ENCODE results near the gene SFXN5. TPM values are rescaled to one million over a fixed set of nuclear protein-coding genes. Genes with fewer than 3 reads are reported as not detected.

The SFXN5 gene
- total RNA-seq, 2 experiments from 2014 or later, result 12.4 to 20.0 TPM

DNA sequence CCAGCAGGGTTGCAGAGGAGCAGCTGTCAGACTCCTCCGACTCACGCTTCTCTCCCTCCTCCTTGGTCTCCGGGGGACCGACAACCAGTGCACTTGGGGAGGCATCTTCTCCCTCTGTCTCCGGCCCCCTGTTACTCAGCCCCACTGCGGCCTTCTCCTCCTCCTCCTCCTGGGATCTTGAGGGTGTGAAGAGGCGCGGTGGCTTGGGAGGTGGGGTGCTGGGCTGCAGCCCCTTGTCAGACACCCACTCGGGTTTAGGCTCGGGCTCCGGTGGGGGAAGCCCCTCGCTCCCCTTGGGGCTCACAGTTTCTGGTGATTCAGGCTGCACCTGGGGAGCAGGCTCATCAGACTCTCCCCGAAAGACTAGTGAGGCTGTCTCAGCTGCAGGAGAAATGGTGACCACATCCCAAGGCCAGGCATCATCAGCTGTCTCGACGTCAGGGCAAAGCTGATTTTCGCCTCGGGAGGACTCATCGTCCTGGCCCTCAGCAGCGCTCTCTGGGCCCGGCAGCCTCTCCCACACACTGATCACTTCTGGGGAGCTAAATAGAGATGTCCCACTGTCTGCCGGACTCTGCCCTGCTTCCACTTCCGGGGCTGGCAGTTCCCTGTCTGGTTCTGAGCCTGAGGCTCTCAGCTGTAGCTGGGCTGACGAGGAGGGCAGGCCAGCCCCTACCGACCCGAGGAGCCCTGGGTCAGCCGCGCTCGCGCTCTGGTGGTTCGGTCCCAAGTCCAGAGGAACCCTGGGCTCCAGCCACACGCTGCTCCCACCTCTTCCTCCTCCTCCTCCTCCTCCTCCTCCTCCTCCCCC, 9.0 kb upstream of the SFXN5 start:
- Mint-ChIP-seq H3K27me3 (no peaks in the 10 kb centered on the region), H3K4me3 (no peak overlapping the region), H3K36me3 (no peaks in the 10 kb centered on the region), H3K9me3 (ENCODE audit: low read depth) (no peaks in the 10 kb centered on the region), H3K4me1 (no peaks in the 10 kb centered on the region), H3K27ac (no peak overlapping the region)
- CTCF ChIA-PET, result interaction anchor here (0.6 to 1.9 kb wide), 2 partner anchors 18 to 97 kb away, joined by 3 to 6 read pairs; no protein-coding TSS in a partner anchor
- no peak for DNase-seq
- no peak for ATAC-seq

DNA sequence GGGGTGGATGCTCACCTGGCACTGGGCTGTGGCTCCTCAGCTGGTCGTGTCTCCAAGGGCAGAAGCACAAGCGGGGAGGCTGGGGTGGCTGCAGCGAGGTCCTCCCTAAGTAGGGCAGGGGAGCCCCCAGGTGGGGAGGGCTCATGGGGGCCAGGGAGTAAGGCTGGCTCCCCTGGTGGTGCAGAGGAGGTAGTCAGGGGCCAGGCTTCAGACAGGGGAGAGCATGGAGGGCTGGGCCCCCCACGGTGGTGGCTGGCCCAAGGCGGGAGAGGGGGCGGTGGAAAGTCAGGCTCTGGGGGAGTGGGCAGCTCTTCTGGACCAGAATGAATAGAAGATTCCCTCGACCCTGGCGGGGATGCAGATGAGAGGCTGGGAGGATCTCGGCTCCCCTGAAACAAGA, 8.1 kb upstream of the SFXN5 start:
- CTCF ChIA-PET, result interaction anchor here (1.9 kb wide), 1 partner anchor 98 kb away, joined by 6 read pairs; no protein-coding TSS in a partner anchor
- no peaks in the 10 kb centered on the region for H3K27me3 Mint-ChIP-seq

DNA sequence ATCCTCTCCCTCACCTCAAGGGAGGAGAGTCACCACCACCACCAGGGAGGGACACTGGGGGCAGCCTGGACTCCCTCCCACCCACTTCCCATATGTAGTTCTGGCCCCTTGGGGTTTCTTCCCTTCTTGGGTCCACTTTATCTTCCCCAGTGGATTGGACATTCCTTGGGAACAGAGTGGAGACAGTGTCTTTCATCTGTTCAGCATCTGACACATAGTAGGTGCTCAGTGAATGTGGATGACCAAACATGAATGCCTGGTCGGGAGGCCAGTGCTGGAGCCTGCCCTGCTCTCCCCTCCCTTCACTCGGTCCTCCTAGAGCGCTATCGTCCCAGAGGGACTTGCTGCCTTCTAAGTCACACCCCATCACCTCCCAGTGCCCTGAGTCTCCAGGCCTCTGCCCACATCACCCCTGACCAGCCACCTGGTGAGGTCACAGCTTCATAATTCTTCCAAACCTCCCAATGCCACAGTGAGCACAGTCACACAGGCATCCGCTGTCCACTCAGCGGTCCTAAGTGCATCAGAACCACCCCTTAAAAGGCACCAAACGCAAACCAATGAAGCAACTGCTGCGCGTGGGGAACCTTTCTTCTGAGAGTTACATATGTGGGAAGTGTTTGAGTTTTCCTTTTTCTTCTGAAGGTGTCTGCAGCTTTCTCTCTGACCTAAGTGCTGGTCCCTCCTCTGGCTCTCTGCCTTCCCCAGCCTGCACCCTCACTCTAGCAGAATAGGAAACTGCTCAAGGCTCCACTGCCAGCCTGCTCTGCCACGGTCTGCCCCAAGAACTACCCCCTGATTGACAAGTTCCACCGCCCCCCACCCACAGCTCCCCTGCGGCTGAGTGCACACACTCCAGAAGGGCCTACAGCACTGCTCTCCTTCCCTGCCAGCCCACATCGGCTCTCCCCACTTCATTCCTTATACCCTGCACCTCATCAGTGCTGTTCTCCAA, 7.2 kb upstream of the SFXN5 start:
- H3K36me3 Mint-ChIP-seq, result no peaks in the 10 kb centered on the region
- CTCF ChIA-PET, result interaction anchor here (1.9 kb wide), 1 partner anchor 99 kb away, joined by 6 read pairs; no protein-coding TSS in a partner anchor
- H3K9me3 Mint-ChIP-seq (ENCODE audit: low read depth), result no peaks in the 10 kb centered on the region
- no peaks in the 10 kb centered on the region for H3K4me1 Mint-ChIP-seq
- no peak for DNase-seq
- no peak for ATAC-seq
- no peak overlapping the region for H3K4me3 Mint-ChIP-seq
- no peaks in the 10 kb centered on the region for H3K27me3 Mint-ChIP-seq
- no peak overlapping the region for H3K27ac Mint-ChIP-seq

More for the DNA sequence above, 8.1 kb upstream of the SFXN5 start:
- Mint-ChIP-seq H3K27ac (no peak overlapping the region), H3K36me3 (no peaks in the 10 kb centered on the region), H3K4me3 (no peak overlapping the region), H3K4me1 (no peaks in the 10 kb centered on the region), H3K9me3 (ENCODE audit: low read depth) (no peaks in the 10 kb centered on the region)
- DNase-seq (no peak), ATAC-seq (no peak)

DNA sequence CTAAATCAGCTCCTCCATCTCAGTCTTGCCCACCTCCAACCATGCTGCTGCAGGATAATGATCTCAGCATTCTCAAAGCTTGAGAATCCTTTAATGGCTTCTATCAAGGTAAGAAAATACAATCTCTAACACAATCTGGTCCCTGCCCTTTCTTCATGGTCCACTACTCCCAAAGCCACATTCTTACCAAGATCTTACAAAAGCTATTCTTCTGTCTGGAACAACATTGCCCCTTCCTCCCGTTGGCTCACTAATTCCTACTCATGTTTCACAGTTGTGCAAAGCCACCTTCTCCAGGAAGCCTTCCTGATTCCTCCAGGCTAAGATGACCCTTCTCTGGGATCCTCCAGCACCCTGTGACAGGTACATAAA, 5.9 kb upstream of the SFXN5 start:
- CTCF ChIA-PET, result interaction anchor here (1.2 to 1.4 kb wide), 2 partner anchors 8 to 135 kb away, joined by 3 read pairs; no protein-coding TSS in a partner anchor
- Mint-ChIP-seq H3K27ac (no peak overlapping the region), H3K4me3 (no peak overlapping the region), H3K9me3 (ENCODE audit: low read depth) (no peaks in the 10 kb centered on the region), H3K27me3 (no peaks in the 10 kb centered on the region), H3K4me1 (no peaks in the 10 kb centered on the region), H3K36me3 (no peaks in the 10 kb centered on the region)
- ATAC-seq (no peak), DNase-seq (no peak)

DNA sequence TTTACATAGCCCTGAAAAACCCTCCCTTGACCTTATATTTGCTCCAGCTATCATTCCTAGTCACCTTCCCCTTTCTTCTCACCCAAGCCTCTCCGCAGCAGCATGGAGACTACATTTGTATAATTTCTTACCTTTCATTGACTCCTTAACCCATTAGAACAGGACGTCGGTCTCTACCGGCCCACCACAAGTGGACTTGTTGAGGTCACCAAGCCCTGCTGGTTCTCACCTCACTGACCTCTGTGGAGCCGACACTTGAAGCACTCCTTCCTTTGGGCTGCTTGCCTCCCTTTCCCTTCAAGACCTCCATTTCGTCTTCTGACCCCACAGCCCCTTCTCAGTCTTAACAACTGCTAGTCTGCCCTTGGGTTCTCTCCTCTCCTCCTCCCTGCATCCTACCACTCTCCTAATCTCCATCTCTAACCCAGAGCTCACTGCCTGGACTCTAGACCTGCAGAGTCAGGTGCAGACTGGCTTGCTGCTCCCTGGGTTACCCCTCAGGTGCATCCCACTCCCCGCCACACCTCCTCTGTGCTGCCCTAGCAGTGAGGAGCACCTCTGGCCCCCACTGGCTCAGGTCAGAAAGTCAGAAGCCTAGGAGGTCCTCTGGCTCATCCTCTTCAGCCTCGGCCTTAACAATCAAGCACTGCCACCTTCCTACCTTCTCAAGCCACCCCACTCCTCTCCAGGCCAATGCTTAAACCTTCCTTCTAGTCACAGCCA, 5.3 kb upstream of the SFXN5 start:
- Mint-ChIP-seq H3K27me3 (no peaks in the 10 kb centered on the region), H3K4me3 (no peak overlapping the region), H3K9me3 (ENCODE audit: low read depth) (no peaks in the 10 kb centered on the region), H3K4me1 (peaks cover 4% of the 10 kb centered on the region), H3K27ac (no peak overlapping the region), H3K36me3 (no peaks in the 10 kb centered on the region)
- ATAC-seq (no peak), DNase-seq (no peak)
- CTCF ChIA-PET, result interaction anchor here (0.9 to 1.4 kb wide), 3 partner anchors 8 to 136 kb away, joined by 3 read pairs; no protein-coding TSS in a partner anchor

DNA sequence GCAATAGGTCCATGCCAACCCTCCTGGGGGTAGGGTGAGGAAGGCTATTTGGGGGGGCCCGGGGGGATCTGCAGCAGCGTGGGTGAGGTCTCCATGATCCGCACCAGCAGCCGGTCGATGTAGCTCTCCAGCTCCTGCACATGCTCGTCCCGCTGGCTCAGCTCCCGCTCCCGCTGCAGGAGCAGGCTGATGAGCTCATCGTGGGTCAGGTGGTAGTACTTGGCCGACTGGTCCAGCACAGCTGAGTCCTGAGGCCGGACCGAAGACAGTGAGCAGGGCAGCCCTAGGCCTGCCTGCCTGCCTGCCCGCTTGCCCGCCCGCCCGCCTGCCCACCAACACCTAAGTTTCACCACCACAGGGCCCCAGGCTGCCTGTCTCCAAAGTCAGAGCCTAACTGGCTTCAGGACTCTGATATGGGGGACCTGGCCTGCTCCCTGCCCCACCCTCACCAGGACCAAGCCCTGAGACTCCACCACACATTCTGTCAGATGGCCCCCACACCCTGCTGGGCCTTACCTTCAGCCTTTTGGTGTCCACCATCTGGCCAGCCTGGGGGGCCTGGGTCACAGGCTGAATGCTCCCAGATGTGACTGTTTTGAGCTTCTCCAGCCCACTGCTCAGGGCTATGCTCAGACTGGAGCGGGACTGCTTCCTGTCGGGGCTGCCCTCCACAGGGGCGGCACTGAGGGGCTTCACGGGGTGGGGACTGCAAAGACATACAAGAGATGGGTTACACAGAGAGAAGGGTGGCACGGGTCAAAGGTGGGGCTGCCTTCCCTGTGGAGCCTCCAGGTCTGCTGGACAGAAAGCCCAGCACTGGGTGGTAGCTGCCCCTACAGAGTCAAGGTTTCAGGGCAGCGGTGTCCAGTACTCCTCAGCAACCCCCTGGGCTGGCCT, 4.2 kb upstream of the SFXN5 start:
- H3K36me3 Mint-ChIP-seq, result no peaks in the 10 kb centered on the region
- peaks cover 4% of the 10 kb centered on the region for H3K4me1 Mint-ChIP-seq
- no peak overlapping the region for H3K4me3 Mint-ChIP-seq
- DNase-seq (no peak), ATAC-seq (no peak)
- H3K27ac Mint-ChIP-seq, result no peak overlapping the region
- H3K27me3 Mint-ChIP-seq, result no peaks in the 10 kb centered on the region
- CTCF ChIA-PET, result interaction anchor here (0.6 to 1.3 kb wide), 5 partner anchors 9 to 216 kb away, joined by 3 to 7 read pairs (median 3); no protein-coding TSS in a partner anchor
- H3K9me3 Mint-ChIP-seq (ENCODE audit: low read depth), result no peaks in the 10 kb centered on the region

DNA sequence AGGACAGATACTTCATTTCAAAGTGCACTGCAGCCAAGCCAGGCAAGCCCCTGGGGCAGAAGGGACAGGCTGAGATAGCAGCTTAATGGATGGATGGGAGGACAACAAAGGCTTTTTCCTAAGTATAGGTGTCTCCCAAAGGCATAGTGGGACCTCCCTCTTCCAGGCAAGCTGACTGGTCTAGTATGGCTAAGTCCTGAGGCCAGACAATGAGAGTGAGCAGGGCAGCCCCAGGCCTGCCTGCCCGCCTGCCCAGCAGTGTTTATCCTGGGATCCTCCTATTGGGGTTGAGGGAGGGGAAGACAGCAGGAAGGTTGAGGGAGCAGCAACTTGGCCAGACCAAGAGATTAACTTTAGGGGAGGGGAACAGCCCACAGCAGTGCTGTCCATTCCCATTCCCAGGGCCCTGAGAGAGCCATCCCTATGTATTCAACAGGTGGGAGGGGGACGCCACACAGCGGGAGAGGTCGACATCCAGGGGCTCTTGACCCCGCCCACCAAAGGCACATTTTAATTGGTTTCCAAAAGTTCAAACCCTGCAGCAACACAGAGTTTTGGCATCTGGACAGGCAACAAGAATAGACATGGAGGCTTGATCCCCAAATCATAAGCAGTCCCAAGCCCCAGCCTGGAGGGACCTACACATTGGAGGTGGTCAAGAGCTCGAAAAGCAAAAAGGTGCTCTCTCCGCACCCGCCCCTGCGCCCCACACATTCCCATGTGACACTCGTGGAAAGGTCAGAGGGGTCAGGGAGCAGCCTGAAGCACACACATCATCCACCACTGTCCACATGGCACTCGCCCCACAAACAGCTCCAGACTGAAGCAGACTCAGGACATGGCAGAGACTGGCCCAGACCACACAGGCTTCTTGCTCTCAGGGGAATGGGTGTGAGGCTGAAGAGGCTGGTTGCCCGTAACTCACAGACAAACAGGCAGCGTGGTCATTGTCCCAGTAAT, 2.9 kb upstream of the SFXN5 start:
- Mint-ChIP-seq H3K36me3 (no peaks in the 10 kb centered on the region), H3K27me3 (no peaks in the 10 kb centered on the region), H3K4me3 (no peak overlapping the region), H3K27ac (no peak overlapping the region), H3K9me3 (ENCODE audit: low read depth) (no peaks in the 10 kb centered on the region), H3K4me1 (peaks cover 14% of the 10 kb centered on the region)
- DNase-seq, result no peak
- CTCF ChIA-PET, result interaction anchor here (1.1 to 2.1 kb wide), 4 partner anchors 11 to 103 kb away, joined by 3 to 8 read pairs (median 6); no protein-coding TSS in a partner anchor
- no peak for ATAC-seq

DNA sequence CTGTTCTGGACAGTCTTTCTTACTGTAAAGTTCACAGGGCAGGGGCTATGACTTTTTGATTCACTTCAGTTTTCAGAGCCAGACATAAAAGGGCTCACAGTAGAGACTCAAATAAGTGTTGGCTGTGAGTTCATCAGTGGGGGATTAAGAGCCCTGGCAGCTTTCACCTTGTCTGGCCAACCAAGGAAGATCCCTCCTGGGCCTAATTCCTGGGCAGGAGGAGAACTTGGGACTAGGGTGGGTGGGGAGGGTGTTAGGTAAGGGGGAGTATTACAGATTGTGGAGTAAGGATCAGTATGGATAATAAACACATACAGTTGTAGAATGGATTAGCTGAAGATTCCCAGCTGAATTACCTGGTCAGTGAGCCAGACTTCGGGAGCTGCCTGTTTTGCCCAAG, 904 bp upstream of the SFXN5 start:
- Mint-ChIP-seq H3K4me3 (peak overlapping the region; percentile 78), H3K27me3 (no peaks in the 10 kb centered on the region), H3K4me1 (peaks cover 24% of the 10 kb centered on the region), H3K9me3 (ENCODE audit: low read depth) (no peaks in the 10 kb centered on the region), H3K36me3 (no peaks in the 10 kb centered on the region), H3K27ac (peak overlapping the region; percentile 91)
- DNase-seq (no peak), ATAC-seq (no peak)
- CTCF ChIA-PET, result interaction anchor here (1.8 to 2.1 kb wide), 2 partner anchors 105 to 140 kb away, joined by 5 to 8 read pairs; no protein-coding TSS in a partner anchor

DNA sequence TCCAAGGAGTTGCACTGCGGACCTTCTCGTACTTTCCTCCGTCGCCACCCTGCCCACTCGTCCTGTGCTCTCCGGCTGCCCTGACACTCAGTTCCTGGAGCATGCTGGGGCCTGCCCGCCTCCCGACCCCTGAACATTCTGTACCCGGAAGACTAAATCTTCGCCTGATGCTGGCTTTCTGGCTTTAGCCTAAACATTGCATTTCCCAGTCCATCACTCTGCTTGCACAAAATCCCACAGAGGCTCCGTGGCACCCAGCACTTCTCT, 550 bp upstream of the SFXN5 start:
- Mint-ChIP-seq H3K27me3 (no peaks in the 10 kb centered on the region), H3K36me3 (peaks cover 1% of the 10 kb centered on the region), H3K9me3 (ENCODE audit: low read depth) (no peaks in the 10 kb centered on the region), H3K4me1 (peaks cover 24% of the 10 kb centered on the region), H3K27ac (peak overlapping the region; percentile 91), H3K4me3 (peak overlapping the region; percentile 78)
- DNase-seq, result peak; percentile 56
- CTCF ChIA-PET, result interaction anchor here (0.9 to 2.4 kb wide), 5 partner anchors 98 to 218 kb away, joined by 4 to 9 read pairs (median 8); no protein-coding TSS in a partner anchor
- ATAC-seq, result peak; percentile 5

DNA sequence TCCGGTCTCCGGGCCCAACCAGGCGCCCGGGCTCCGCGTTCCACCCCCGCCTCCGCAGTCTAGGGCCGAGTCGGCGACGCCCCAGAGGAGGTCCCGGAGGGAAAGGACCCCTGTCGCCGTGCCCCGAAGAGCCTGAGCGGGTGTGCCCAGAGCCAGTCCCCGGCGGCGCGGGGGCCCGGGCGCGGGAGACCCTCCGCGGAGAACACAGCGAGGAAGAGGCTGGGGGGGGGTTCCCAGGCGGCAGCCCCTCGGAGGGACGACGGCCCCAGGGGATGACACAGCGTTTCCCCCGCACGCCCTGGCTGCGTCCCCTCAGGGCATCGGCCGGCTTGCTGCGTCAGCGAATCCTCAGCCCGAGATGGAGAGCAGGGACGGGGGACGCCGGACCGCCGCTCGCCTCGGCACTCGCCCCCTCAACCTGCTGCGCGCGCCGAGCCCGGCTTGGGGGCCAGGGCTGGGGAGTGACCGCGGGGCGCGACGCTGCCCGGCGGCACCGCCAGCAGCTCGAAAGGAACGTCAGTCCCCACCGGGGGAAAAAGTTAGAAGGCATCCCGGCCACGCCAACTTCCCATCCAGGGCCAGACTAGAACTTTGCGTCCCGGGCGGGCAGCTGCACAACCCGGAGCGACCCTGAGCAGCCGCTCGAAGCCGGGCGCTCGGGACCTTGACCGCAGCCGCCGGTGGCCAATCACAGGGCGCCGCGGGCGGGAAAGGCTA, 711 bp downstream of the SFXN5 start:
- peaks cover 1% of the 10 kb centered on the region for H3K36me3 Mint-ChIP-seq
- peaks cover 26% of the 10 kb centered on the region for H3K4me1 Mint-ChIP-seq
- H3K27me3 Mint-ChIP-seq, result no peaks in the 10 kb centered on the region
- peak; percentile 25 for ATAC-seq
- H3K4me3 Mint-ChIP-seq, result peak overlapping the region; percentile 78
- H3K9me3 Mint-ChIP-seq (ENCODE audit: low read depth), result no peaks in the 10 kb centered on the region
- peak overlapping the region; percentile 91 for H3K27ac Mint-ChIP-seq
- peak; percentile 59 for DNase-seq
- CTCF ChIA-PET, result interaction anchor here (0.9 to 2.4 kb wide), 7 partner anchors 9 to 219 kb away, joined by 3 to 10 read pairs (median 5); no protein-coding TSS in a partner anchor

Data from activated CD8-positive, alpha-beta memory T cell treated with anti-CD3 and anti-CD28 coated beads, Interleukin-2, amount 10 ng/mL, durations not matched to agents 7 days and 5 days (primary cell).